SU-DHL-6 (cell line): Measurements from ENCODE around the gene PTCRA.
"Not testable (repeated sequence)": the region's sequence is repeated elsewhere in the genome, so short reads cannot be mapped to it uniquely, and the experiment has no call there.

Experiments used
- H2AFZ ChIP-seq: fragments of 200-600 bp; sonication (generic); 2 replicates; pipeline ENCODE4 v1.6.1; 2014; ENCODE audit warnings: low read depth, mild to moderate bottlenecking, moderate library complexity, mixed read lengths, antibody characterized with exemption, low read length; ENCODE audit not compliant: severe bottlenecking
- H3F3A ChIP-seq: fragments of 200-600 bp; shearing (Covaris generic); 2 replicates; pipeline ENCODE4 v1.6.0; 2016; ENCODE audit warnings: antibody characterized with exemption, mild to moderate bottlenecking; ENCODE audit not compliant: insufficient read depth
- H3K27ac ChIP-seq: fragments of 200-600 bp; sonication (generic); 2 replicates; pipeline ENCODE4 v1.5.1; 2016; ENCODE audit warnings: low read depth, mild to moderate bottlenecking, low read length, moderate library complexity, mixed read lengths
- H3K27me3 ChIP-seq: fragments of 200-600 bp; sonication (generic), shearing (Covaris generic); 2 replicates; pipeline ENCODE4 v1.6.0; 2014; ENCODE audit warnings: mild to moderate bottlenecking, low read length
- H3K36me3 ChIP-seq: fragments of 200-600 bp; sonication (generic); 2 replicates; pipeline ENCODE4 v1.6.1; 2014; ENCODE audit warnings: mild to moderate bottlenecking, low read length, mixed read lengths
- H3K4me2 ChIP-seq: fragments of 300-600, 200-600 bp; shearing (Covaris generic), sonication (generic); 2 replicates; pipeline ENCODE4 v1.6.0; 2014; ENCODE audit warnings: low read length, low read depth, mild to moderate bottlenecking; ENCODE audit not compliant: poor library complexity, severe bottlenecking
- H3K4me3 ChIP-seq: fragments of 200-600 bp; sonication (generic); 2 replicates; pipeline ENCODE4 v1.5.1; 2014; ENCODE audit warnings: antibody characterized with exemption, low read length, mild to moderate bottlenecking, mixed read lengths; ENCODE audit not compliant: insufficient read depth, poor library complexity, severe bottlenecking
- H3K79me2 ChIP-seq: fragments of 200-600 bp; sonication (generic); 2 replicates; pipeline ENCODE4 v1.6.1; 2014; ENCODE audit warnings: mild to moderate bottlenecking, low read length, moderate library complexity; ENCODE audit not compliant: insufficient read depth
- H3K9ac ChIP-seq: fragments of 200-600 bp; sonication (generic); 2 replicates; pipeline ENCODE4 v1.7.0; 2014; ENCODE audit warnings: mild to moderate bottlenecking, low read length
- H3K9me2 ChIP-seq: fragments of 200-600 bp; sonication (generic); replicated peaks from 2 replicates; pipeline ENCODE4 v1.6.1; 2014; ENCODE audit warnings: low read length; ENCODE audit not compliant: insufficient read depth
- H3K9me3 ChIP-seq: fragments of 200-600 bp; sonication (generic); 2 replicates; pipeline ENCODE4 v1.6.1; 2014; ENCODE audit warnings: low read length, mixed read lengths; ENCODE audit not compliant: insufficient read depth
- H4K20me1 ChIP-seq: fragments of 200-600 bp; sonication (generic); 2 replicates; pipeline ENCODE4 v1.6.1; 2014; ENCODE audit warnings: low read depth, mild to moderate bottlenecking, antibody characterized with exemption, low read length, moderate library complexity, mixed read lengths
- EZH2phosphoT487 ChIP-seq: fragments of 200-600 bp; sonication (generic), shearing (Covaris generic); conservative IDR thresholded peaks from 2 replicates; pipeline ENCODE4 v1.6.1; 2018; ENCODE audit warnings: mild to moderate bottlenecking, antibody characterized with exemption, low read length, moderate library complexity, mixed read lengths
- TF ChIP-seq, protein P1 (sequence below): fragments of 200-600 bp; sonication (generic); IDR thresholded peaks from one replicate; pipeline ENCODE4 v1.5.1; 2017; ENCODE audit warnings: antibody characterized with exemption, mild to moderate bottlenecking, low read length, moderate library complexity; ENCODE audit not compliant: insufficient read depth, poor library complexity, severe bottlenecking

Gene PTCRA

GRCh38 chr6:42880871-42881270 lies 35.0 kb upstream of the PTCRA start:
- Histone ChIP-seq H3F3A (peaks cover 24% of the 10 kb centered on the region), H3K9ac (peak overlapping the region; percentile 74), H3K4me2 (peak overlapping the region; percentile 63), H3K27ac (peak overlapping the region; percentile 80; the same call in 1 of the 2 replicates), H3K4me3 (peak overlapping the region; percentile 79), H3K36me3 (peaks cover 26% of the 10 kb centered on the region), H3K79me2 (peaks cover 41% of the 10 kb centered on the region)
- not testable (repeated sequence) for H4K20me1 ChIP-seq, H3K9me3 ChIP-seq, H3K27me3 ChIP-seq, H2AFZ ChIP-seq, H3K9me2 ChIP-seq
- TF ChIP-seq, protein P1, sequence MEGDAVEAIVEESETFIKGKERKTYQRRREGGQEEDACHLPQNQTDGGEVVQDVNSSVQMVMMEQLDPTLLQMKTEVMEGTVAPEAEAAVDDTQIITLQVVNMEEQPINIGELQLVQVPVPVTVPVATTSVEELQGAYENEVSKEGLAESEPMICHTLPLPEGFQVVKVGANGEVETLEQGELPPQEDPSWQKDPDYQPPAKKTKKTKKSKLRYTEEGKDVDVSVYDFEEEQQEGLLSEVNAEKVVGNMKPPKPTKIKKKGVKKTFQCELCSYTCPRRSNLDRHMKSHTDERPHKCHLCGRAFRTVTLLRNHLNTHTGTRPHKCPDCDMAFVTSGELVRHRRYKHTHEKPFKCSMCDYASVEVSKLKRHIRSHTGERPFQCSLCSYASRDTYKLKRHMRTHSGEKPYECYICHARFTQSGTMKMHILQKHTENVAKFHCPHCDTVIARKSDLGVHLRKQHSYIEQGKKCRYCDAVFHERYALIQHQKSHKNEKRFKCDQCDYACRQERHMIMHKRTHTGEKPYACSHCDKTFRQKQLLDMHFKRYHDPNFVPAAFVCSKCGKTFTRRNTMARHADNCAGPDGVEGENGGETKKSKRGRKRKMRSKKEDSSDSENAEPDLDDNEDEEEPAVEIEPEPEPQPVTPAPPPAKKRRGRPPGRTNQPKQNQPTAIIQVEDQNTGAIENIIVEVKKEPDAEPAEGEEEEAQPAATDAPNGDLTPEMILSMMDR, result peak; percentile 25

- Histone ChIP-seq H3K9me3 (no peaks in the 10 kb centered on the region), H3F3A (peaks cover 21% of the 10 kb centered on the region), H4K20me1 (peaks cover 3% of the 10 kb centered on the region; the same call in 1 of the 2 replicates), H3K27ac (no peak overlapping the region), H3K9me2 (no peaks in the 10 kb centered on the region), H3K9ac (no peak overlapping the region), H3K27me3 (no peaks in the 10 kb centered on the region), H3K4me2 (no peak overlapping the region), H2AFZ (no peak overlapping the region), H3K36me3 (peaks cover 28% of the 10 kb centered on the region), H3K4me3 (no peak overlapping the region), H3K79me2 (peaks cover 31% of the 10 kb centered on the region)
- TF ChIP-seq, protein P1, result no peak
- TF ChIP-seq EZH2phosphoT487, result no peak
Measured at GRCh38 chr6:42885702-42886101, 30.2 kb upstream of the PTCRA start.

GRCh38 chr6:42888201-42888600 lies 27.7 kb upstream of the PTCRA start:
- H3K79me2 ChIP-seq, H3K9me3 ChIP-seq, H3K4me3 ChIP-seq, H3K27me3 ChIP-seq, H2AFZ ChIP-seq, H3K27ac ChIP-seq, H3K9me2 ChIP-seq, H3K9ac ChIP-seq, H3K4me2 ChIP-seq, H4K20me1 ChIP-seq: not testable (repeated sequence)
- peaks cover 23% of the 10 kb centered on the region for H3K36me3 ChIP-seq
- H3F3A ChIP-seq, result peaks cover 31% of the 10 kb centered on the region

- no peak overlapping the region for H2AFZ ChIP-seq
- H3K27ac ChIP-seq, result peak overlapping the region; percentile 80
- H3K9ac ChIP-seq, result peak overlapping the region; percentile 81
- H4K20me1 ChIP-seq, result no peaks in the 10 kb centered on the region
- H3K79me2 ChIP-seq, result no peaks in the 10 kb centered on the region
- H3K36me3 ChIP-seq, result peaks cover 8% of the 10 kb centered on the region; the same call in 1 of the 2 replicates
- TF ChIP-seq, protein P1, result no peak
- TF ChIP-seq EZH2phosphoT487, result no peak
- no peaks in the 10 kb centered on the region for H3K27me3 ChIP-seq
- peak overlapping the region; percentile 77 for H3K4me2 ChIP-seq
- no peaks in the 10 kb centered on the region for H3K9me3 ChIP-seq
- no peaks in the 10 kb centered on the region for H3K9me2 ChIP-seq
- peaks cover 42% of the 10 kb centered on the region for H3F3A ChIP-seq
- H3K4me3 ChIP-seq, result peak overlapping the region; percentile 65
Measured at GRCh38 chr6:42889815-42890214, 26.0 kb upstream of the PTCRA start.
